MM.1S (cell line): Measurements from ENCODE around the gene RS1.

Experiments used
- CTCF ChIP-seq: fragments of 300-600 bp; sonication (generic); IDR thresholded peaks from 2 replicates; pipeline ENCODE4 v1.5.1; 2016; ENCODE audit warnings: antibody characterized with exemption, low read length, mixed read lengths
- EZH2 ChIP-seq: fragments of 300-600 bp; sonication (generic); optimal IDR thresholded peaks from 2 replicates; pipeline ENCODE3; 2017; ENCODE audit warnings: low read depth, mild to moderate bottlenecking, antibody characterized with exemption, low read length, mixed read lengths
- EZH2phosphoT487 ChIP-seq: fragments of 300-600 bp; sonication (generic); IDR thresholded peaks from 2 replicates; pipeline ENCODE4 v1.6.1; 2018; ENCODE audit warnings: antibody characterized with exemption, low read length

GRCh38 chrX:18719852-18720251 is 47.9 kb upstream of the RS1 start:
- TF ChIP-seq CTCF (no peak), EZH2 (no peak), EZH2phosphoT487 (no peak)
